NCI-H2171 (cell line): Measurements from ENCODE around the gene CDT1.

ENCODE experiments used
- DNase-seq: peaks from one replicate; lab custom pipeline; 2025; lab: John Stamatoyannopoulos, UW

CDT1 gene

GRCh38 chr16:88856828-88857727, 53.5 kb downstream of the CDT1 start, which contains the start of the genes GALNS and TRAPPC2L:
Gene GALNS (minus strand): TSS chr16:88856947. CDS start chr16:88856877, 70 bp downstream.
Gene TRAPPC2L (plus strand): TSS chr16:88857127. CDS start chr16:88857151, 24 bp downstream.
- peak; percentile 97 for DNase-seq

GRCh38 chr16:88857728-88858339, 54.2 kb downstream of the CDT1 start:
- peak; percentile 35 for DNase-seq
